SIG-M5 (cell line): Measurements from ENCODE around the gene YES1.
"Not testable (repeated sequence)": the region's sequence is repeated elsewhere in the genome, so short reads cannot be mapped to it uniquely, and the experiment has no call there.

Experiments
- DNase-seq: peaks from one replicate; lab custom pipeline; 2025; lab: John Stamatoyannopoulos, UW

Gene YES1

DNA sequence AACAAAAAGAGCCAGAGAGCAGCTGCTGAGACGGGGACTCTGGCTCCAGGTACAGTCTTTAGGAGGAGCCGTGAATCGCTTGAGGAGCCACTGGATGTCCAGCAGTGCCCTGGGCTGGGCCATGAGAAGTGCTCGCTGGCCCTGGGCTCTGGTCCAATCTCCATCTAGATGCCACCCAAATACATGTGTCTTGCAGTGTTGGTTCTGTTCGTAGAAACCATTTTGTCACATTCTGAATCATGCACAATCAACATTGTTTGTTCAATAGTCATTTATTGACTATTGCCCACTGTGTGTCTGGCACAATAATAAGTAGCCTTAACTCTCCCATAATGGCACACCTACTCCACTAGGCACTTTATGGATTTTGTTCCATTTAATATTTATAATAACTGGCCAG lies 128.5 kb downstream of the YES1 start:
- DNase-seq = no peak

DNA sequence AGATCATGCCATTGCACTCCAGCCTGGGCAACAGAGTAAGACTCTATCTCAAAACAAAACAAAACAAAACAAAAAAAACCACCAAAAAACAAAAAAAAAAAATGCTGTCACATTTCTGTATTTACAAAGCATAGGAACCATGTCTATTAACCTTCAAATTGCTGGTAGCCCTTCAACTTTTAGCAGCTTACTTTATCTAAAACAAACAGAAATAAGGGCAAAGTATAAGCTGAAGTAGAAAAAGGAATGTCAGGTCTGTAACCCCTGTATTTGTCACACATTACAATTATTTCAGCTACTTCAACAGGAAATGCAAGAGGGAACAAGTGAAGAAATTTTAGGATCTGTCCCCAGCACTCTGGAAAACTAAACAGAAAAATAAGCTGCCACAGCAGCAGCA lies 129.2 kb downstream of the YES1 start:
- DNase-seq = no peak

DNA sequence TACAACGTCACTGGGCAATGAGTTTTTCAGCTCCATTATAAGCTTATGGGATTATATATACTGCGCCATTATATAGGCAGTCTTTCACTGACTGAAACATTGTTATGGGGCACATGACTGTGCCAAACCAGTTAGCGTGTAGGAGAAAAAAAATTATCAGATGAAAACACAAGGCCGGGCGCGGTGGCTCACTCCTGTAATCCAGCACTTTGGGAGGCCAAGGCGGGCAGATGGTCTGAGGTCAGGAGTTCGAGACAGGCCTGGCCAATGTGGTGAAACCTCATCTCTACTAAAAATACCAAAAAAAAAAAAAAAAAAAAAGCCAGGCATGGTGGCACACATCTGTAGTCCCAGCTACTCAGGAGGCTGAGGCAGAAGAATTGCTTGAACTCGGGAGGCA lies 129.6 kb downstream of the YES1 start:
- DNase-seq = not testable (repeated sequence)

DNA sequence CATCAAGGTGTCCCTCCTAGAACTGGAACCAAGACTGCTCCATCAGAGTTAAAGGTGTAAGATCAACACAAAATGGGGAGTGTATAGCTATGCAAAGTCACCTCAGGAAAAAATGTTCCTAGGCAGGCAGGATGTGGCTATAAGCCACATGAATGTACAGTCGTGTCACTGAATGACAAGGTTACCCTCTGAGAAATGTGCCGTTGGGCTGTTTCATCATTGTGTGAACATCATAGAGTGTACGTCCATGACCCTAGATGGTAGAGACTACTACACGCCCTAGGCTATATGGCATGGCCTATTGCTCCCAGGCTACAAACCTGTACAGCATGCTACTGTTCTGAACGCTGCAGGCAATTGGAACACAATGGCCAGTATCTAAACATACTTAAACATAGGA lies 130.1 kb downstream of the YES1 start:
- DNase-seq = no peak

DNA sequence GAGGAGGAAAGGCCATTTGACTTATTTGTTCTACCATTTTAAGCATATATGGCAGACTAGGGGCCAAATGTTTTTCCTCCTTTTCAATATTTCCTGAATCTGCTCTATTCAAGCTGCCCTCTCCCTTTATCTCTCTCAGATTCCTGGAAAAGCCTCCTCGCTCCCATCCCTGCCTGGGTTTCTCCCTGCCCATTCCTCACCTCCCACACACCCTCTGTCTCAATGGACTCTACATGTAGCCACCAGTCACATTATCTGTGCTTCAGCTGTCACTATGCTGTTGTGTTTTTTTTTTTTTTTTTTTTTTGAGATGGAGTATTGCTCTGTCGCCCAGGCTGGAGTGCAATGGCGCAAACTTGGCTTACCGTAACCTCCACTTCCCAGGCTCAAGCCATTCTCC lies 131.7 kb downstream of the YES1 start:
- DNase-seq = no peak

DNA sequence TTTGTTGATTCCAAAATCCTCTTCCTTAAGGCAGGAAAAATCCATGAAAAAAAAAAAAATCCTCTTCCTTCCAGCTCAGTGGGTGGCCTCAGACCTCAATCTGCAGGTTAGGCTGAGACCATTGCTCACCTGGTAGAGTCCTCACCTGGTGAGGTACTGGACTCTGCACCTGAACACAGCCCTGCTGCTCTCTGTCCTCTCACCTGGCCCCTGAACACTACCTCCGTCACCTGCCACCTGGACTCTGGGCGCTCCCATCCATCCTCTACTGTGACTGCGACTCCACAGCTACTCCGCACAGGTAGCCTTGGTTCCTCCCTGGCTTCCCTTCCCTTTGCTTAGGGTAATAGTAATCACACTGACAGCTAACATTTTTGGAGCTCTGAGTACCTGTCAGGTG lies 132.5 kb downstream of the YES1 start:
- DNase-seq = no peak

DNA sequence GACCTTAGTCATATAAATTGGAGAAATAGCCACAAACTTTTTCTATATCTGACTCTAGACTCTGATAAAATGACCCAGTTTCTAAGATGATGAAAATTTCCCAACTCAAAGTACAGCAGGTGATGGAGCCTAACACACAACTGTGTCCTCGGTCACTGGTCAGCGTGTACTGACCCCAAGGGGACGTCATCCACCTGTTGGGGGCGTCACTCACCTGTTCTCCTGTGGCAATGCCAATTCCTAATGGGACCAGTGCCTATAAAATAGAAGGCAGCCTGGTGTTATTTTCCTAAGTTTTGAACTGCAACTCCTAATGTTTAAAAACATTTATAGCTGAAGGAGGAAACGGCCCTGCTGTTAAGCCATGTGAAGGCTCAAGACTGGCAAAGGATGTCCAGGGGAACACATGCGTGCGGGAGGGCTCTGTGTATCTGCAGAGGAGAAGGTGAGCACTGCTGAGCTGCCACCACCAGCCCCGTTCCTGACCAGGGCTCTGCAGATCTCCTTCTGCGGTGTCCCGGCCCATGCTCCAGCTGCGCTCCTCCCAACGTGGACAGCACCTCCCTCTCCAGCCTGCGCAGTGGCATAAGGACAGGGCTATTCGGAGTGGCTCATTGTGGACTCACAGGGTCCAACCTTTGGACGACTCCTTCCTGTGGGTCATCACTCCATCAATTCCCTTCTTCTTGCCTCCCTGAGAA lies 133.4 kb downstream of the YES1 start:
- DNase-seq = no peak

DNA sequence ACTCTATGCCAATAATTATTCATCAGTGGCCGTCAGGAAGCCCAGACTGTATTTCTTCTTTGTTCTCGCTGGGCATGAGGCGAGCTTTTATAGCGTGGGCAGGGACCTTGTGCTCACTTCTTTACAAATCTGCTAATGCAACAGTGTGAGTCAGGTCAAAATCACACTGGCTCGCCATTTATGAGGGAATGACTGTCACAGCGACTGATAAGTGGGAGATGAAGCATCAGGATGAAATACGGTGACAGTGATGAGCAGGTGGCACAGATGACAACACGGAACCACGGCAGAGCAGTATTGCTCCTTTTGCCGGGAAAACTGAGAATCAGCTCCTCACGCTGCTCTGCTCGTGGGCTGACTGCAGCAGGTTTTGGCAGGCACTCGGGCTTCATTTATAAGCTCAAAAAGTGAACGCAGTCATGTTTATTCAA lies 134.1 kb downstream of the YES1 start:
- no peak for DNase-seq

DNA sequence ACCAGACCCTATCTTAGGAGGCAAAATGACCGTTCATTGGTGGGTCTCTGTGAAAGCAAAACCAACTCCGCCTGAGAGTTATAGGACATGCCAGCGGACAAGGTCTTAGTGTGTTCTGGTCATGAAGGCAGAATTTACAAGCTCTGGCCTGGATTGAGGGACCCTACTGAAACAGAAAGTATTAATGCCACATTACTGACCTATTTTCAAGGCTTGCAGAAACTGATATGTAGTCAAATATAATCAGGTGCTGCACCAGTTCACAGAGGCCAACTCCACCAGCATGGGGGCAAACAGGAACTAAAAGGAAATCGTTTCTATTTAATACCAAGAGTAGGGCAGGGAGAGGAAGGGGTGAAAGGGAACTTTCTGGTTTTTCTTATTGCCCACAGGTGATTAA lies 134.9 kb downstream of the YES1 start:
- no peak for DNase-seq

DNA sequence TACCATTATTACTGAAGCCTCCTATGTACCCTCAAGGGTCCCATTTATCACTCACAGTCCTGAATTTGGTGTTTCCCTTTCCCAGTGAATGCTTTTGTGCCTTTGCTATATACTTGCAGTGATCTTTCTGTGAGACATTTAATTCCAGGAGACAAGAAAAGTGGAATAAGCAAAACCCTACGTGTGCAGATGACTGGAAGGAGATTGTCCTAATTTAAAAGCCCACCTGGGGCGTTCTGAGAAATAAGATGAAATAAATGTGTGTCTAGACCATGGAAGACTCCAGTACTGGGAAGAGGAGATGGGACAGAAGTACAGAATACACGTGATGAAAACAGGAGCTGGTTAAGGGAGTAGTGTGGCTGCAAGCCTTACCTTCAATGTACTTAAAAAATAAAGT lies 135.3 kb downstream of the YES1 start:
- DNase-seq = no peak

DNA sequence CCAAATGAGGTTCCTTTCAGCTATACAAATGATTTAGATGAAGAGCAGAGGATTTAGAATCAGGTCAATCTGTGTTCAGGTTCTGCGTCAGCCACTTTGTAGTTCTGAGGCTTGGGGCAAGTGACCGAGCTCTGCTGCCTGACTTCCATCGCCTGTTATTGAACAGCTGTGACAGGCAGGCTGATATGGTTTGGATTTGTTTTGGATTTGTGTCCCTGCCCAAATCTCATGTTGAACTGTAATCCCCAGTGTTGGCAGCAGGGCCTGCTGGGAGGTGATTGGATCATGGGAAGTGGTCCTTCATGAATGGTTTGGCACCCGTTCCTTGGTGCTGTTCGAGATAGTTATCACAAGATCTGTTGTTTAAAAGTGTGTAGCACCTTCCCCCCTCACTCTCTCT lies 136.0 kb downstream of the YES1 start:
- DNase-seq = no peak

DNA sequence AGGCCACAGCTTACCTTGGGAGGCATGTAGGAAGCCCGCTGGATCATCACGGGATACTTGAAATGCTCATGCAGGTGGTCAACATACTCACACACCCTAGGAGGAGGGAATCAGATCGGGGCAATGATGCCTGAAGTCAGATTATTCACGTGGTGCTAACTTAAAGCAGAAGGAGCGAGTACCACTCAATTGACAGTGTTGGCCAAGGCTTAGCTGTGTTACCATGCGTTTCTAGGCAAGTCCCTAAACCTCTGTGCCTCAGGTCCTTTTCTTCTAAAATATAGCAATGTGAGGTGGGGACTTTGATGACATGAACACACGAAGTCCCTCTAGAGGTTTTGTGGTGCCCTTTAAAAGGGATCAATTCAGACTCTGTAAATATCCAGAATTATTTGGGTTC lies 136.7 kb downstream of the YES1 start:
- no peak for DNase-seq

DNA sequence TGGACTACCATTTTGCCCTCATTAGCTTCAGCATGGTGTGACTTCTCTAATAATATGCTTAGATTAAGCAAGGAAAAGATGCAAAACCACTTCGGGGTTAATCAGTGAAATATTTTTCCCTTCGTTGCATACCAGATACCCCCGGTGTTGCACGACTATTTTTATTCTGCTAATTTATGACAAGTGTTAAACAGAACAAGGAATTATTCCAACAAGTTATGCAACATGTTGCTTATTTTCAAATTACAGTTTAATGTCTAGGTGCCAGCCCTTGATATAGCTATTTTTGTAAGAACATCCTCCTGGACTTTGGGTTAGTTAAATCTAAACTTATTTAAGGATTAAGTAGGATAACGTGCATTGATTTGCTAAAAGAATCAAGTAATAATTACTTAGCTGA lies 138.3 kb downstream of the YES1 start:
- DNase-seq = no peak

DNA sequence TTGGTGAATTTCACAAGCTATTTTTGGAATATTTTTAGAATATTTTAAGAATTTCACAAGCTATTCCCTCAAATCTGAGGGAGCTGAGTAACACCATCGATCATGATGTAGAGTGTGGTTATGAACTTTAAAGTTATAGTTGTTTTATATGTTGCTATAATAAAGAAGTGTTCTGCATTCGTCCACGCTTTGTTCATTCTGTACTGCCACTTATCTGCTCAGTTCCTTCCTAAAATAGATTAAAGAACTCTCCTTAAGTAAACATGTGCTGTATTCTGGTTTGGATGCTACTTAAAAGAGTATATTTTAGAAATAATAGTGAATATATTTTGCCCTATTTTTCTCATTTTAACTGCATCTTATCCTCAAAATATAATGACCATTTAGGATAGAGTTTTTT lies 138.7 kb downstream of the YES1 start:
- DNase-seq = no peak
